HG03571 (cell line): ENCODE results near the gene PANK2.
"Not testable (repeated sequence)": the region's sequence is repeated elsewhere in the genome, so short reads cannot be mapped to it uniquely, and the experiment has no call there.

ENCODE experiments used
- ATAC-seq: cut with Tn5 transposase; IDR thresholded peaks from one replicate; pipeline ENCODE4 v1.9.1; 2021; ENCODE audit not compliant: unreplicated experiment

The PANK2 gene

GRCh38 chr20:3869839-3870634 is 19.1 kb upstream of the PANK2 start:
- ATAC-seq = no peak

- no peak for ATAC-seq
Observed at GRCh38 chr20:3871550-3872265, 17.5 kb upstream of the PANK2 start.

- ATAC-seq = no peak
Observed at GRCh38 chr20:3873507-3873906, 15.7 kb upstream of the PANK2 start.

- no peak for ATAC-seq
Observed at GRCh38 chr20:3874194-3874844, 14.9 kb upstream of the PANK2 start.

GRCh38 chr20:3875378-3875974 is 13.7 kb upstream of the PANK2 start:
- ATAC-seq = no peak

- ATAC-seq = no peak
Observed at GRCh38 chr20:3876000-3876399, 13.2 kb upstream of the PANK2 start.

GRCh38 chr20:3876676-3877075 is 12.5 kb upstream of the PANK2 start:
- no peak for ATAC-seq

GRCh38 chr20:3878921-3879274 is 10.3 kb upstream of the PANK2 start:
- ATAC-seq = not testable (repeated sequence)

- no peak for ATAC-seq
Observed at GRCh38 chr20:3885715-3886114, 3.5 kb upstream of the PANK2 start.

GRCh38 chr20:3887876-3888620 is 1.1 kb upstream of the PANK2 start:
- no peak for ATAC-seq

GRCh38 chr20:3889489-3890397 is 556 bp downstream of the PANK2 start:
- ATAC-seq = peak; percentile 18

GRCh38 chr20:3890398-3890751 is 1.2 kb downstream of the PANK2 start:
- ATAC-seq = no peak

GRCh38 chr20:3890999-3891929 is 2.1 kb downstream of the PANK2 start:
- ATAC-seq = no peak

GRCh38 chr20:3894796-3895195 is 5.6 kb downstream of the PANK2 start:
- ATAC-seq = no peak

- ATAC-seq = no peak
Observed at GRCh38 chr20:3896302-3896701, 7.1 kb downstream of the PANK2 start.

- ATAC-seq = no peak
Observed at GRCh38 chr20:3896853-3897583, 7.8 kb downstream of the PANK2 start.

- not testable (repeated sequence) for ATAC-seq
Observed at GRCh38 chr20:3898181-3898580, 9.0 kb downstream of the PANK2 start.

GRCh38 chr20:3898639-3899038 is 9.5 kb downstream of the PANK2 start:
- ATAC-seq = no peak
